Fibroblast of upper back skin (primary cell): ENCODE measurements around the gene ABCB6.

Experiments used
- DNase-seq: peaks from one replicate; pipeline ENCODE4 v3.0.0-alpha.2; 2013

ABCB6 gene

GRCh38 chr2:219165058-219165911, 53.5 kb downstream of the ABCB6 start:
- DNase-seq, result no peak

GRCh38 chr2:219163156-219163555, 55.6 kb downstream of the ABCB6 start:
- DNase-seq, result no peak

GRCh38 chr2:219161097-219161496, 57.7 kb downstream of the ABCB6 start:
- no peak for DNase-seq

- DNase-seq, result peak; percentile 94
Measured at GRCh38 chr2:219160186-219161017, 58.4 kb downstream of the ABCB6 start, which contains the start of gene NHEJ1. TSS of gene NHEJ1 (minus strand) at chr2:219160815. CDS start at chr2:219158362, 2,453 bp downstream.
